GM06990 (cell line): ENCODE measurements around the gene ZNF619.

Source experiments
- DNase-seq: peaks from one replicate; pipeline ENCODE4 v3.0.0-alpha.2; 2011; ENCODE audit not compliant: insufficient read length; ENCODE audit errors: extremely low read depth
- H3K27me3 ChIP-seq: replicated peaks from 2 replicates; pipeline ENCODE4 v1.6.0; 2011; ENCODE audit warnings: low read length; ENCODE audit not compliant: control insufficient read depth, insufficient read depth
- H3K36me3 ChIP-seq: 2 replicates; pipeline ENCODE4 v1.5.1; 2011; ENCODE audit warnings: low read length; ENCODE audit not compliant: control insufficient read depth, insufficient read depth
- H3K4me3 ChIP-seq: replicated peaks from 2 replicates; pipeline ENCODE4 v1.5.1; 2011; ENCODE audit warnings: low read depth, mild to moderate bottlenecking, control low read depth, low read length
- TF ChIP-seq, protein P1 (sequence below): IDR thresholded peaks from 2 replicates; pipeline ENCODE4 v1.5.1; 2011; ENCODE audit warnings: low read length, control low read depth, mild to moderate bottlenecking, inconsistent platforms; ENCODE audit not compliant: insufficient read depth, poor library complexity, severe bottlenecking

The ZNF619 gene

DNA sequence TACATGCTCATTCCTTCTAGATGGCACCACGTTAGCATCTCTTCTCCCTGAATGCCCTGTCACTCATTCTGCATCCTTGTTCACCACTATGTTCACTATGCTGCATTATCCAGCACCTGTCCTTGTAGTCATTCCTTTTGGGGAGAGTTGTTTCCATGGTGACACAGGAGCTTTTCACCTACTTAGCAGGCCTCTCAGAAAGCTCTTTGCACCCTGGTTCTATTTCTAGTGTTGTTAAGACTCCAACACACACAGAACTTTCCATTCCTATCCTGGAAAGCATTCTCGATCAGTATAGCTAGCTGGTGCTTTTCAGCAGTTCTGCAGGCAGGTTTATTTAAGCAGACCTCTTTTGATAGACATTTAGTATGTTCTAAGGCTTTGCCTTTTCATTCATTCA, 26.5 kb upstream of the ZNF619 start:
- no peak for DNase-seq
- H3K4me3 ChIP-seq: no peak overlapping the region
- TF ChIP-seq, protein P1, sequence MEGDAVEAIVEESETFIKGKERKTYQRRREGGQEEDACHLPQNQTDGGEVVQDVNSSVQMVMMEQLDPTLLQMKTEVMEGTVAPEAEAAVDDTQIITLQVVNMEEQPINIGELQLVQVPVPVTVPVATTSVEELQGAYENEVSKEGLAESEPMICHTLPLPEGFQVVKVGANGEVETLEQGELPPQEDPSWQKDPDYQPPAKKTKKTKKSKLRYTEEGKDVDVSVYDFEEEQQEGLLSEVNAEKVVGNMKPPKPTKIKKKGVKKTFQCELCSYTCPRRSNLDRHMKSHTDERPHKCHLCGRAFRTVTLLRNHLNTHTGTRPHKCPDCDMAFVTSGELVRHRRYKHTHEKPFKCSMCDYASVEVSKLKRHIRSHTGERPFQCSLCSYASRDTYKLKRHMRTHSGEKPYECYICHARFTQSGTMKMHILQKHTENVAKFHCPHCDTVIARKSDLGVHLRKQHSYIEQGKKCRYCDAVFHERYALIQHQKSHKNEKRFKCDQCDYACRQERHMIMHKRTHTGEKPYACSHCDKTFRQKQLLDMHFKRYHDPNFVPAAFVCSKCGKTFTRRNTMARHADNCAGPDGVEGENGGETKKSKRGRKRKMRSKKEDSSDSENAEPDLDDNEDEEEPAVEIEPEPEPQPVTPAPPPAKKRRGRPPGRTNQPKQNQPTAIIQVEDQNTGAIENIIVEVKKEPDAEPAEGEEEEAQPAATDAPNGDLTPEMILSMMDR: no peak

DNA sequence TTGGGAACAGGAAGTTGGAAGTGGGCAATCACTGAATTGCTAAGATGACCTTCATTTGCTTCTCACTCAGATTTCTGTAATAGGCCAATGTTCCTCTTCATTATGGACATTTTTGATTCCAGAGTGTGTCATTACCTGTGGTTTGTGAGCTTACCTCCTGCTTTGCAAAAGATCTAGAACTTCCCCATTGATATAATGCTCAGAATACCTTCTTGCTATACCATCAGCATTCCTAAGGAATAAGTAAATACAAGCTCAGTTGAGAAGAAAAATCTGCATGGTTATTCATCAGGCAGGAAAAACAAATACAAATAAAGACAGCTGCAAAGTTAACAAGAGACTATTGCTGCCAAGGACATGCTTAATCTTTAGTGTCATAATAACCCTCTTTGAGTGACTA, 25.4 kb upstream of the ZNF619 start:
- no peaks in the 10 kb centered on the region for H3K27me3 ChIP-seq
- no peak for DNase-seq
- no peak overlapping the region for H3K4me3 ChIP-seq
- no peaks in the 10 kb centered on the region; the same call in 1 of the 2 replicates for H3K36me3 ChIP-seq
- TF ChIP-seq, protein P1: no peak

More for the DNA sequence above, 26.5 kb upstream of the ZNF619 start:
- no peaks in the 10 kb centered on the region; the same call in 1 of the 2 replicates for H3K36me3 ChIP-seq
- H3K27me3 ChIP-seq: no peaks in the 10 kb centered on the region

GRCh38 chr3:40452057-40452456, 24.9 kb upstream of the ZNF619 start:
- H3K4me3 ChIP-seq: no peak overlapping the region; the same call in 1 of the 2 replicates
- DNase-seq: no peak
- TF ChIP-seq, protein P1: no peak
- no peaks in the 10 kb centered on the region for H3K27me3 ChIP-seq
- H3K36me3 ChIP-seq: no peaks in the 10 kb centered on the region; the same call in 1 of the 2 replicates

- H3K27me3 ChIP-seq: no peaks in the 10 kb centered on the region
- no peaks in the 10 kb centered on the region; the same call in 1 of the 2 replicates for H3K36me3 ChIP-seq
- TF ChIP-seq, protein P1: no peak
- peak overlapping the region; percentile 85 for H3K4me3 ChIP-seq
- DNase-seq: no peak
Observed at GRCh38 chr3:40452562-40452875, 24.4 kb upstream of the ZNF619 start.

GRCh38 chr3:40452876-40453730, 23.8 kb upstream of the ZNF619 start:
- Histone ChIP-seq H3K4me3 (peak overlapping the region; percentile 85), H3K36me3 (no peaks in the 10 kb centered on the region; the same call in 1 of the 2 replicates), H3K27me3 (no peaks in the 10 kb centered on the region)
- TF ChIP-seq, protein P1: no peak
- peak; percentile 93 for DNase-seq
